Mammary epithelial cell (primary cell): ENCODE measurements around the gene ALK.

ENCODE experiments used
- EZH2 ChIP-seq: IDR thresholded peaks from 2 replicates; pipeline ENCODE4 v1.6.1; 2012; ENCODE audit warnings: low read length, inconsistent platforms, borderline replicate concordance
- TF ChIP-seq, protein P1 (sequence below), 2 donors: IDR thresholded peaks in 1 of 2; conservative IDR thresholded peaks in 1 of 2; 2 replicates each; pipeline ENCODE4 v1.5.1; 2011 to 2012; ENCODE audit warnings: inconsistent platforms in 2 of 2, low read length in 2 of 2, mild to moderate bottlenecking in 2 of 2, control low read depth in 1 of 2, low read depth in 1 of 2; ENCODE audit not compliant: insufficient read depth in 1 of 2; ENCODE audit errors: extremely low read depth in 1 of 2

- TF ChIP-seq, protein P1, sequence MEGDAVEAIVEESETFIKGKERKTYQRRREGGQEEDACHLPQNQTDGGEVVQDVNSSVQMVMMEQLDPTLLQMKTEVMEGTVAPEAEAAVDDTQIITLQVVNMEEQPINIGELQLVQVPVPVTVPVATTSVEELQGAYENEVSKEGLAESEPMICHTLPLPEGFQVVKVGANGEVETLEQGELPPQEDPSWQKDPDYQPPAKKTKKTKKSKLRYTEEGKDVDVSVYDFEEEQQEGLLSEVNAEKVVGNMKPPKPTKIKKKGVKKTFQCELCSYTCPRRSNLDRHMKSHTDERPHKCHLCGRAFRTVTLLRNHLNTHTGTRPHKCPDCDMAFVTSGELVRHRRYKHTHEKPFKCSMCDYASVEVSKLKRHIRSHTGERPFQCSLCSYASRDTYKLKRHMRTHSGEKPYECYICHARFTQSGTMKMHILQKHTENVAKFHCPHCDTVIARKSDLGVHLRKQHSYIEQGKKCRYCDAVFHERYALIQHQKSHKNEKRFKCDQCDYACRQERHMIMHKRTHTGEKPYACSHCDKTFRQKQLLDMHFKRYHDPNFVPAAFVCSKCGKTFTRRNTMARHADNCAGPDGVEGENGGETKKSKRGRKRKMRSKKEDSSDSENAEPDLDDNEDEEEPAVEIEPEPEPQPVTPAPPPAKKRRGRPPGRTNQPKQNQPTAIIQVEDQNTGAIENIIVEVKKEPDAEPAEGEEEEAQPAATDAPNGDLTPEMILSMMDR (conservative IDR thresholded peaks at IDR 0.05 in 1 of 2, IDR thresholded peaks at IDR 0.05 in 1 of 2; ENCODE audit: extremely low read depth in 1 of 2, insufficient read depth in 1 of 2, low read depth in 1 of 2, low read length in 2 of 2), result no peak
- TF ChIP-seq EZH2, result no peak
These were observed 21.3 kb upstream of the ALK start for GRCh38 chr2:29942711-29943110.
